IPS DF 4.7 (cell line): Measurements from ENCODE around the gene ARTN.
A peak's percentile ranks its signal among the peaks of the same experiment; 100 is the strongest.

Experiments used
- DNase-seq: peaks from one replicate; pipeline ENCODE4 v3.0.0-alpha.2; 2013; ENCODE audit warnings: low spot score; ENCODE audit errors: extremely low read depth

ARTN gene

GRCh38 chr1:43947061-43947873, 13.7 kb downstream of the ARTN start:
- no peak for DNase-seq

DNA sequence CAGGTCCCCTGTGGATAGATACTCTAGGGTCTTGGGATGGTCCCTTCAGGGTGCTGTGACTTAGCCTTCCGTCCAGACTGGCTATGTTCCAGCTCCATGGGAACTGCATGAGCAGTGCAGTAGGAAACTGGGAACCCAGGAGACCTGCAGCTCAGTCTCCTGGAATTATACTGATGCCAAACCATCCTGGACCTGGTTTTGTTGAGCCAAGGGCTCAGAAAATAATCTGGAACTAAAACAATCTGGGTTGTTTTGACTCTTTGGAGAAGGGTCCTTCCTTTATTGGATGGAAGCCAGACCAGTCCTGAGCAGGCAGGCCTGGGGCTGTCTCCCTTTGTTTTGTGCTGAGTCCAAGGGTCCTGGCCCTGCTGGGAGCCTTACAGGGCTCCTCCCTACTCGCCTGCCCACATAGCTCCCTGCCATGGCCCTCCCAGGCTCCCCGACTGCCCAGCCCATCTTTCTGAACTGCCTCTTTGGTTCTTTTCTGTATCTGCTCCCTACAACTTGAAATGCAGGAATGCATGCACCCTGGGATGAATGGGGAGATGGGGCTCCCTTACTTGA, 14.4 kb downstream of the ARTN start:
- no peak for DNase-seq

- no peak for DNase-seq
Measured at GRCh38 chr1:43949678-43950077, 16.1 kb downstream of the ARTN start.

DNA sequence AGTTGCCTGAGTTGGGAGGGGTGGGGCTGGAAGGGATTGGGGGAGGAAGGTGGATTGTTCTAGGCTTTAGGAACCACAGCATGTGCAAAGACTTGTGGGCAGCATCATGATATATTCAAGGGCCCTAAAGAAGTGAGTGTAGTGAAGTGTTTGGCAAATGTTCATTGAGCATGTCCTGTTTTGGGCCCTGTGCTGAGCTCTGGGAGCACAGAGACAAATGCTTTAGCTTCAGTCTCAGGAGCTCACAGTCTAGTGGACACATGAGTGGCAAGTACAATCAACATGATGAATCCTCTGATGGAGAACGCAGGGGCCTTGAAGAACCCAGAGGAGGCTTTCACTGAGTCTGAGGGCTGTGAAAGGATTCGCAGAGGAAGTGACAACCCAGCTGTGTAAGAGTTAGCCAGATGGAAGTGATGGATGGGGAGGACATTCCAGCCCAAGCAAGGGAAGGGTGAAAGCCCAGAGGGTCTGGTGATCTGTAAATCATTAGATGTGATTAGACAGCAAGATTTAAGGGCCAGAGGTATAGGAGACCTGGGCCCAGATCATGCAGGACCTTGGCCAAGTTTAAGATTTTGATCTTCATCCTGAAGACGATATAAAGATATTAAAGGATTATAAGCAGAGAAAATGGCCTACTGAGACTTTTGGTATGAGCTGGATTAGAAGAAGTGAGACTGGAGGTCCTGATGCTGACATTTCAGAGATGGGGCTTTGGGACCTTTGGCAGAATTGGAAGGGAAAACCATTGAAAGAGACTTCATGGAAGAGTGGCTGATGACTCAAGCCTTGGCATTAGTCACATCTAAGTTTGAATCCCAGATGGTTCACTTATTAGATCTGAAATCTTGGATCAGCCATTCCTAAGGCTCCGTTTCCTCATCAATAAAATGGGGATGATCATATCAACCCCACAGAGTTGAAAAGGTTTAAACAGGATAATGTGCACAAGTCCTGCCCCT, 17.7 kb downstream of the ARTN start:
- no peak for DNase-seq

DNA sequence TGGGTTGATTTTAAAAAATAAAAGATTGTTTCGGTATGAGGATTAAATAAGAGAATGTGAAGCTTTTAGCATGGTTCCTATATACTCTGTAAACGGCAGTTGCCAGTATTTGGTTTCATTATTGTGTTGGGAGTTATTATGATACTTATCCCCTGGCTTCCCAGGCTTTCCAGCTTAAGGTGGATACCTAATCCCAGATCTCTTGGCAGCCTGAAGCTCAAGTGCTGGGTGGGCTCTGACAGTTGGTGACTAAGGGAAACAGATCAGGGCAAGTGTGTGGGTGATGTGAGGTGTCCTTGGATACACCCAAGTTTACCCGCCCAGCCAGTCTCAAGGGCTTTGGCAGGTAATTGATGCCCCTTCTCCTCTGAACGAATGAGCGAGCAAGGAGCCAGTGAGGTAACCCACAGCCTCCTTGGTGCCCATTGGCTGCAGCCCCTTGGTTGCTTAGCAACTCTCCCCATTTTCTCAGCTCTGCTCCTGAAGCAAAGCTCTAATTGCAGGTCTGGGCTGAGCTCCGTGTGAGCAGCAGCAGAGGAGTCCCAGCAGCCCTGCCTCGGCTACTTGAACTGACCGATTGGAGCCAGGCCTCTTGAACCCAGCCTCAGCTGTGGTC, 19.2 kb downstream of the ARTN start:
- DNase-seq: no peak

DNA sequence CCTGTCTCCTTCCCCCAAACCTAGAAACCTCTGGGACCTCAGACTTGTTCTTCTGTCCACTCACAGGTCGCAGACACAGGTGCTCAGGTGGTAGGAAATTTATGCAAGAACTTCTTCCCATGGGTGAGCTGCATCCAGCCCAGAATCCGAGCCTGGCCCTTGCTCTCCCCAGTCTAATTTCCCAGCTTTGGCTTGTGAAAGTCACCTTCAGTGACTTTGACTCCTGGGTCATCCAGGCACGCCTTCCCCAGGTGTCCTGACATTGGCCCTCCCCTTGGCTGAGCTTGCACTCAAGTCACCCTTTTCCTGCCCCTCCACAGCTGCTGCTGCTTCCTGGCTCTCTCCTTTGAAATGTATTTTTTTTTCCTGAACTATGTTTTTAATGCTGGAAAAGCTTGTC, 19.8 kb downstream of the ARTN start:
- no peak for DNase-seq

DNA sequence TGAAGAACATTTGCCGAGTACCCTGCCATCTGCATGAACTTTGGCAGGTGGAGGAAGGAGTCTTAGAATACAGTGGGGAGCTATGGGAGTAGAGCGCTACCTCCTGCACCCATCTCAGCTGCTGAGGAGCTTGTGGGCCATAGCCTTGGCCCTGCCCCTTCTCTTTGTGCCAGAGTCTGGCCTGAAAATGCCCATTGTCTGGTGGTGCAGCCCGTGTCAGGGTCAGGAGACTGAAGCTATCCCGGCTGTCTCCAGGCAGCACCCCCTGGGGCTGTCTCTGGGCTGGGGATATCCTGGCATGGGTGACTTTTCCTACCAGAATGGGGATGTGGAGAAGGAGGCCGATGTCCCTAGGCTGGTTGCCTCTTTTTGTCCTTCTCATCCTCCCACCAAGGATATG, 20.4 kb downstream of the ARTN start:
- DNase-seq: no peak

DNA sequence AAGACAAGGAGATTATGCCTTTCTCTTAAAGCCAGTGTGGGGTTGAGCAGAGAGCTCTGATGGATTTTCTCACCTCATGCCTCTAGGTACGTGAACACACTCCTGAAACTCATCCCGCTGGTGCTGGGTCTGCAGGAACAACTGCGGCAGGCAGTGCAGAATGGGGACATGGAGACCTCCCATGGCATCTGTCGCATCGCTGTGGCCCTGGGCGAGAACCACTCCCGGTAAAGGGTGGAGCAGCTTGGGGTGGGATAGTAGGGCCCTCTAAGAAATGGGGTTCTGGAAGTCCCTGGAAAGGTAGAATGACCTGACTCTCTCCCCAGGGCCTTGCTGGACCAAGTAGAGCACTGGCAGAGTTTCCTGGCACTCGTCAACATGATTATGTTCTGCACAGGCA, 22.6 kb downstream of the ARTN start:
- no peak for DNase-seq

DNA sequence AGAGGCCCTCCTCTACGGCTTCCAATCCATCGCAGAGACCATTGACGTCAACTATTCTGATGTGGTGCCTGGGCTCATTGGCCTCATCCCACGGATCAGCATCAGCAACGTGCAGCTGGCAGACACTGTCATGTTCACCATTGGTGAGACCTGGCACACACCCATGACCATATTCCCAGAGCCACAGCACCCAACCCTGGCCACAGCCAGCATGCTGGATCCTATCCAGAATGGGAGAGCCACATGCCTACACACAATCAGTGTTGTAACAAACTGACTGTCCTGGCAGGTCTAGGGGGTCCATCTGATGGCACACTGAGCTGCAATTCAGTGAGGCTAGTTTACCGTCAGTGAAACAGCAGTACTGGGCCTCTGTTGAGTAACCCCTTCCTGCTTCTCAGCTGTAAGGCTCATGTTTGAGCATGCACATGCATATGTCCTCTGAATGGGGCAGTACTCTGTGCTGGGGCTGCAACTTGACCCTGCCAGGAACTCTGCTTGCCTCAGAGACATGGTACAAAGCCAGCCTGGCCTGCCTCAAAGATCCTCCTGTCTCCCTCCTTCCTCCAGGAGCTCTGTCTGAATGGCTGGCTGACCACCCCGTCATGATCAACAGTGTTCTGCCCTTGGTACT, 23.9 kb downstream of the ARTN start:
- no peak for DNase-seq

GRCh38 chr1:43958351-43959255, 25.0 kb downstream of the ARTN start:
- DNase-seq: no peak

GRCh38 chr1:43960798-43961197, 27.2 kb downstream of the ARTN start:
- no peak for DNase-seq

- no peak for DNase-seq
Measured at GRCh38 chr1:43961692-43962091, 28.1 kb downstream of the ARTN start.

DNA sequence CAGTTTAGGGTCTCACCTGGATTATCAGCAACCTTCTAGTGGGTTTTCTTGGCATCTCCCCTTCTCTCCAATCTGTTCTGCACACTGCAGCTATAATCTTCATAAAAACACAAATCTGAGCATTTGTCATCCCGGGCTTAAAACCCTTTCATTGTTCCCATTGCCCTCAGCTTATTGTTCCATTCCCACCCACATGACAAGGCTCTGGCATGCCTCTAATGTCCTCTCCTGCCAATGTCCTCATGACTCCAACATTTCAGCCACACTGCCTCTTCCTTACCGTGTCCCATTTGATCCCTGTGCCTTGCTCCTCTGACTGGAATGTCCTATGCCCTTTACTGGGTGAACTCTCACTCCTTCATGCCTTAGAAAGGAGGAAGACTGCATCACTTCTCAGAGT, 28.7 kb downstream of the ARTN start:
- DNase-seq: no peak

DNA sequence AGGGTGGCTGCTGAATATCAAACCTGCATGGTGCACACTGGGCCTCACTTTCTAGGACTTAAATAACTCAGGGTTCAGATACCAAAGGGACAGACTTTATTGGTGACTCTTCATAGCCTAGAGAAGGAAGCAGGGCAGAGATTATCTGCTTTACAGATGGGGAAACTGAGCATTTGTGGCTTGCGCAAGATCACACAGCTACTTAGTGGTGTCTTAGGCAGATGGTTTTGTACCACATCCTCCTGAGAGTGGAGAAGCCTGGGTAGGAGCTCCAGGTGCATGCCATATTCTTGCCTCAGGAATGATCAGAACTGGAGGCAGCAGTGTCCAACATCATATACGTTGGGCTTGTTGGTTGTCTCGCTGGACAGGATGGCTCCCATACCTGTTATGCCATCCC, 29.4 kb downstream of the ARTN start:
- no peak for DNase-seq

DNA sequence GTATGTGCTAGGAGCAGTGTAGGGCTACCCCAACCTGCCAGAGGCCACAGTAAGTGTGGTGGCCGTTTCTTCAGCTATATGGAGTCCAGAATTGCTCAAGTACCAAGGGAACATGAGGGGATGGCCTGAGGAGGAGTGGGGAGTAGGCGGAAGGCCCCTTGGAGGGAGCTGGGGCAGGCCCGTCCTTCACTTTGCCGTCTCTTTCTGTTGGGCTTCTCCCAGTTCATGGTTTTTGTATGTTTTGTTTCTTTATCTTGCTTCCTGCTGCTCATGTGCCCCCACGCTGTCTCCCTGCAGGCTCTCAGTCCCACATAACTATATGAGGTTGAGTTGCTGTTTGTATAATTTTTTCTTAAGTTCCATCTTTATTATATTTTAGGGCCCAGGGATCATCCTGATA, 30.3 kb downstream of the ARTN start:
- no peak for DNase-seq

DNA sequence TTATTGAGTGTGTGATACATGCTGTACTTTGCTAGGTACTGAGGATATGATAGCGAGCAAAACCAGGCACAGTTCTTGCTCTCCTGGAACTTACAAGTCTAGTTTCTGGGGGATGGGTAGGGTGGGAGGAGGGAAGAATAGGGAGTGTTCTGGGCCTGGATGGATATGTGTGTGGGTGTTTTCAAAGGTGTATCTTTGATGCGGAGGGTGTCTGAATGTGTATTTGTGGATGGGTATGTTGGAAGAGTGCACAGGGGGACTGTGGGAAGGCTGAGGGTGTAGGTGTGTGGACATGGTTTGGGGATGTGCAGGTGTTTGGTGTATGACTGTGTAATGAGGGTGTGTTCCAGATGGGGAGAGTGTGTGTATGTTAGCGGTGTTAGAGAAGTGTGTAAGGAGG, 31.7 kb downstream of the ARTN start:
- DNase-seq: no peak

DNA sequence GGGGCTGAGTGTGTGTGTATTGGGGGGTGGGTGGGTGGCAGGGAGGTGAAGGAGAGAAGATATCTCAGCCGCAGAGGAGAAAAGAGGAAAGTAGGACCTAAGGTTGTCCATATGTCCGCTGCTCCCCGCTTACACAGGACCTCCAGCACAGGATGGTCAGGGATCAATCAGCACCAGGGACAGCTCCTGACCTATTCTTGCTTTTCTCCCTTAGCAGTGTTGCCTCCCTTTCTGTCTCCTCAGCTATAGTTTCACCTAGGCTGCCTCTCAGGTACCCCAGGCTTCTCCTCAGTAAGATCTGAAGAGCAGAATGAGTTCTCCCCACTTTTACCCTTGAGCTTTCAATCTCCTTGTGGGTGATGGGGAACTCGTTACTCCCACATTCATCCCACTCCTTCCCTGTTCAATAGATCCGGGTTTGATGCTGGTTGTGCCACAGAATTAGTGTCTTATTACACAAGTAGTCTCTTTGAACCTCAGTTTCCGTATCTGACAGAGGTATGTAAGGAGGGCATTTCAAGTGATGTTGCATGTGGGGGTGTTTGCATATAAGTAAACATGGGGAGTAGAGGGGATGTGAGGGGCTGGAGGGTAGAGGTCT, 34.8 kb downstream of the ARTN start:
- DNase-seq: no peak

DNA sequence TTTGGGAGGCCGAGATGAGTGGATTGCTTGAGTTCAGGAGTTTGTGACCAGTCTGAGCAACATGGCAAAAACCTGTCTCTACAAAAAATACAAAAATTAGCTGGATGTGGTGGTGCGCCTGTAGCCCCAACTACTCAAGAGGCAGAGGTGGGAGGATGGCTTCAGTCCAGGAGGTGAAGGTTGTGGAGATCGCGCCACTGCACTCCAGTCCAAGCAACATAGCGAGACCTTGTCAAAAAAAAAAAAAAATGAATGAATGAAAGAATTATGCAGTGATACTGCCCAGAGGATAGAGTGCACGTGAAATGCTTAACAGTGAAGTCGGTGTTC, 35.8 kb downstream of the ARTN start:
- DNase-seq: no peak

GRCh38 chr1:43969746-43970466, 36.3 kb downstream of the ARTN start, which contains the start of gene DPH2:
TSS of gene DPH2 (plus strand) at chr1:43970010. CDS start at chr1:43970176, 166 bp downstream.
- peak; percentile 97 for DNase-seq
